OCI-LY7 (cell line): ENCODE results near the gene PKIB. TPM values are rescaled to one million over a fixed set of nuclear protein-coding genes. Genes with fewer than 3 reads are reported as not detected.

Experiments used
- BruUV-seq: library from RNA; stranded (reverse); fragments of 400-500 nt; replicated peaks from 2 replicates; lab custom pipeline; 2021; lab: Mats Ljungman, UMichigan
- CTCF ChIA-PET: fragments of 300-600 bp; sonication (Branson Sonifier 250); formaldehyde crosslinking; loops from one replicate; lab custom pipeline; 2022; ENCODE audit warnings: antibody characterized with exemption; ENCODE audit not compliant: unreplicated experiment; lab: Charles Lee
- POLR2A ChIA-PET: fragments of 300-600 bp; sonication (Branson Sonifier 250); formaldehyde crosslinking; loops from one replicate; lab custom pipeline; 2022; ENCODE audit warnings: antibody characterized with exemption; lab: Charles Lee
- DNase-seq: peaks from one replicate; pipeline ENCODE4 v3.0.0-alpha.2; 2015; ENCODE audit warnings: low spot score
- H2AFZ ChIP-seq: fragments of 200-600 bp; sonication (generic), shearing (Covaris generic); 2 replicates; pipeline ENCODE4 v1.6.1; 2014; ENCODE audit warnings: mild to moderate bottlenecking, antibody characterized with exemption, low read length, moderate library complexity
- H3K27ac ChIP-seq: fragments of 200-600 bp; sonication (generic); 2 replicates; pipeline ENCODE4 v1.5.1; 2014; ENCODE audit warnings: mixed run types, low read depth, mild to moderate bottlenecking, moderate library complexity, low read length, inconsistent platforms; ENCODE audit not compliant: poor library complexity, severe bottlenecking
- H3K36me3 ChIP-seq: fragments of 200-600 bp; sonication (generic); 2 replicates; pipeline ENCODE4 v1.6.1; 2014; ENCODE audit warnings: mild to moderate bottlenecking, antibody characterized with exemption, low read length, moderate library complexity, mixed read lengths; ENCODE audit not compliant: insufficient read depth
- H3K4me1 ChIP-seq: fragments of 200-600 bp; sonication (generic); 2 replicates; pipeline ENCODE4 v1.5.1; 2014; ENCODE audit warnings: mild to moderate bottlenecking, low read length; ENCODE audit not compliant: insufficient read depth, poor library complexity, severe bottlenecking
- H3K4me2 ChIP-seq: fragments of 200-600 bp; sonication (generic); 2 replicates; pipeline ENCODE4 v1.6.1; 2014; ENCODE audit warnings: mild to moderate bottlenecking, low read length
- H3K4me3 ChIP-seq: fragments of 200-600 bp; sonication (generic); 2 replicates; pipeline ENCODE4 v1.5.1; 2014; ENCODE audit warnings: mild to moderate bottlenecking, low read depth, low read length; ENCODE audit not compliant: poor library complexity, severe bottlenecking
- H3K79me2 ChIP-seq: fragments of 200-600 bp; sonication (generic); 2 replicates; pipeline ENCODE4 v1.6.1; 2016; ENCODE audit warnings: low read depth, mild to moderate bottlenecking, low read length, moderate library complexity, mixed read lengths; ENCODE audit not compliant: insufficient read depth
- H3K9me2 ChIP-seq: fragments of 200-600 bp; sonication (generic); 2 replicates; pipeline ENCODE4 v1.6.1; 2016; ENCODE audit warnings: mild to moderate bottlenecking, low read length, mixed read lengths; ENCODE audit not compliant: insufficient read depth
- H3K9me3 ChIP-seq: fragments of 200-600 bp; sonication (generic); 2 replicates; pipeline ENCODE4 v1.6.1; 2014; ENCODE audit warnings: mild to moderate bottlenecking, mixed run types, low read length, mixed read lengths
- H4K20me1 ChIP-seq: fragments of 200-600 bp; sonication (generic); 2 replicates; pipeline ENCODE4 v1.6.1; 2014; ENCODE audit warnings: mild to moderate bottlenecking, antibody characterized with exemption, low read length, moderate library complexity, mixed read lengths; ENCODE audit not compliant: insufficient read depth
- CTCF ChIP-seq: fragments of 200-600 bp; sonication (generic); conservative IDR thresholded peaks from 2 replicates; pipeline ENCODE4 v1.5.1; 2014; ENCODE audit warnings: mild to moderate bottlenecking, antibody characterized with exemption, low read length, moderate library complexity, mixed read lengths
- EZH2phosphoT487 ChIP-seq: fragments of 200-600 bp; sonication (generic); IDR thresholded peaks from 2 replicates; pipeline ENCODE4 v1.6.1; 2018; ENCODE audit warnings: low read depth, borderline replicate concordance, mild to moderate bottlenecking, mixed run types, antibody characterized with exemption, low read length, moderate library complexity, mixed read lengths
- intact Hi-C: fragments of 100-400 bp; cut with micrococcal nuclease; formaldehyde crosslinking; loops from one replicate; pipeline ENCODE4 v1.10.0; 2022; ENCODE audit not compliant: unreplicated experiment
- total RNA-seq, 2 experiments: library from RNA; depleted of rRNA in 1 of 2; stranded (reverse); fragments of >200 nt in 1 of 2; shearing (Covaris generic) in 1 of 2; gene quantifications; 2 replicates each; pipeline ENCODE4 v1.2.3, GENCODE V29; 2014 to 2022

PKIB gene
- total RNA-seq, 2 experiments from 2014 or later, result 0.46 TPM; not detected in 1

- intact Hi-C loops, result no loop called here
- H3K36me3 ChIP-seq, result no peaks in the 10 kb centered on the region
- no peak overlapping the region for H3K4me2 ChIP-seq
- CTCF ChIA-PET, result no interaction called here
- DNase-seq, result no peak
- TF ChIP-seq EZH2phosphoT487 (no peak), CTCF (no peak)
- H3K27ac ChIP-seq, result no peak overlapping the region
- H3K9me3 ChIP-seq, result no peaks in the 10 kb centered on the region
- no peaks in the 10 kb centered on the region for H3K9me2 ChIP-seq
- H3K4me3 ChIP-seq, result no peak overlapping the region
- POLR2A ChIA-PET, result no interaction called here
- no peaks in the 10 kb centered on the region for H4K20me1 ChIP-seq
- H3K79me2 ChIP-seq, result no peaks in the 10 kb centered on the region
- no peaks in the 10 kb centered on the region for H3K4me1 ChIP-seq
- no peak overlapping the region for H2AFZ ChIP-seq
- BruUV-seq, result no TSS peak
Measured at GRCh38 chr6:122669418-122669817, 59.2 kb downstream of the PKIB start.

GRCh38 chr6:122669868-122670267 lies 59.7 kb downstream of the PKIB start:
- Histone ChIP-seq H2AFZ (no peak overlapping the region), H3K27ac (no peak overlapping the region), H3K9me3 (no peaks in the 10 kb centered on the region), H3K4me2 (no peak overlapping the region), H3K36me3 (no peaks in the 10 kb centered on the region), H3K4me1 (no peaks in the 10 kb centered on the region), H3K4me3 (no peak overlapping the region), H4K20me1 (no peaks in the 10 kb centered on the region), H3K79me2 (no peaks in the 10 kb centered on the region), H3K9me2 (no peaks in the 10 kb centered on the region)
- TF ChIP-seq EZH2phosphoT487, result no peak
- TF ChIP-seq CTCF, result no peak
- ChIA-PET CTCF (no interaction called here), POLR2A (no interaction called here)
- intact Hi-C loops, result no loop called here
- BruUV-seq, result no TSS peak
- DNase-seq, result no peak

GRCh38 chr6:122671251-122671650 lies 61.0 kb downstream of the PKIB start:
- BruUV-seq, result no TSS peak
- intact Hi-C loops, result no loop called here
- Histone ChIP-seq H3K4me3 (no peak overlapping the region), H3K27ac (no peak overlapping the region), H3K4me2 (no peak overlapping the region), H3K9me2 (no peaks in the 10 kb centered on the region), H3K79me2 (no peaks in the 10 kb centered on the region), H3K9me3 (no peaks in the 10 kb centered on the region), H3K36me3 (no peaks in the 10 kb centered on the region), H2AFZ (no peak overlapping the region), H4K20me1 (no peaks in the 10 kb centered on the region), H3K4me1 (no peaks in the 10 kb centered on the region)
- no peak for TF ChIP-seq EZH2phosphoT487
- no peak for TF ChIP-seq CTCF
- CTCF ChIA-PET, result no interaction called here
- POLR2A ChIA-PET, result interaction anchor here (0.6 kb wide), 1 partner anchor 75 kb away, joined by 3 read pairs; no protein-coding TSS in a partner anchor
- no peak for DNase-seq
